ENCODE data around the gene PRKAR2B. TPM values are rescaled to one million over a fixed set of nuclear protein-coding genes. Genes with fewer than 3 reads are reported as not detected.

The PRKAR2B gene
- total and polyA plus RNA-seq, 2 experiments from 2014 or later: 48.8 to 50.6 TPM

- TF ChIP-seq, protein P1, sequence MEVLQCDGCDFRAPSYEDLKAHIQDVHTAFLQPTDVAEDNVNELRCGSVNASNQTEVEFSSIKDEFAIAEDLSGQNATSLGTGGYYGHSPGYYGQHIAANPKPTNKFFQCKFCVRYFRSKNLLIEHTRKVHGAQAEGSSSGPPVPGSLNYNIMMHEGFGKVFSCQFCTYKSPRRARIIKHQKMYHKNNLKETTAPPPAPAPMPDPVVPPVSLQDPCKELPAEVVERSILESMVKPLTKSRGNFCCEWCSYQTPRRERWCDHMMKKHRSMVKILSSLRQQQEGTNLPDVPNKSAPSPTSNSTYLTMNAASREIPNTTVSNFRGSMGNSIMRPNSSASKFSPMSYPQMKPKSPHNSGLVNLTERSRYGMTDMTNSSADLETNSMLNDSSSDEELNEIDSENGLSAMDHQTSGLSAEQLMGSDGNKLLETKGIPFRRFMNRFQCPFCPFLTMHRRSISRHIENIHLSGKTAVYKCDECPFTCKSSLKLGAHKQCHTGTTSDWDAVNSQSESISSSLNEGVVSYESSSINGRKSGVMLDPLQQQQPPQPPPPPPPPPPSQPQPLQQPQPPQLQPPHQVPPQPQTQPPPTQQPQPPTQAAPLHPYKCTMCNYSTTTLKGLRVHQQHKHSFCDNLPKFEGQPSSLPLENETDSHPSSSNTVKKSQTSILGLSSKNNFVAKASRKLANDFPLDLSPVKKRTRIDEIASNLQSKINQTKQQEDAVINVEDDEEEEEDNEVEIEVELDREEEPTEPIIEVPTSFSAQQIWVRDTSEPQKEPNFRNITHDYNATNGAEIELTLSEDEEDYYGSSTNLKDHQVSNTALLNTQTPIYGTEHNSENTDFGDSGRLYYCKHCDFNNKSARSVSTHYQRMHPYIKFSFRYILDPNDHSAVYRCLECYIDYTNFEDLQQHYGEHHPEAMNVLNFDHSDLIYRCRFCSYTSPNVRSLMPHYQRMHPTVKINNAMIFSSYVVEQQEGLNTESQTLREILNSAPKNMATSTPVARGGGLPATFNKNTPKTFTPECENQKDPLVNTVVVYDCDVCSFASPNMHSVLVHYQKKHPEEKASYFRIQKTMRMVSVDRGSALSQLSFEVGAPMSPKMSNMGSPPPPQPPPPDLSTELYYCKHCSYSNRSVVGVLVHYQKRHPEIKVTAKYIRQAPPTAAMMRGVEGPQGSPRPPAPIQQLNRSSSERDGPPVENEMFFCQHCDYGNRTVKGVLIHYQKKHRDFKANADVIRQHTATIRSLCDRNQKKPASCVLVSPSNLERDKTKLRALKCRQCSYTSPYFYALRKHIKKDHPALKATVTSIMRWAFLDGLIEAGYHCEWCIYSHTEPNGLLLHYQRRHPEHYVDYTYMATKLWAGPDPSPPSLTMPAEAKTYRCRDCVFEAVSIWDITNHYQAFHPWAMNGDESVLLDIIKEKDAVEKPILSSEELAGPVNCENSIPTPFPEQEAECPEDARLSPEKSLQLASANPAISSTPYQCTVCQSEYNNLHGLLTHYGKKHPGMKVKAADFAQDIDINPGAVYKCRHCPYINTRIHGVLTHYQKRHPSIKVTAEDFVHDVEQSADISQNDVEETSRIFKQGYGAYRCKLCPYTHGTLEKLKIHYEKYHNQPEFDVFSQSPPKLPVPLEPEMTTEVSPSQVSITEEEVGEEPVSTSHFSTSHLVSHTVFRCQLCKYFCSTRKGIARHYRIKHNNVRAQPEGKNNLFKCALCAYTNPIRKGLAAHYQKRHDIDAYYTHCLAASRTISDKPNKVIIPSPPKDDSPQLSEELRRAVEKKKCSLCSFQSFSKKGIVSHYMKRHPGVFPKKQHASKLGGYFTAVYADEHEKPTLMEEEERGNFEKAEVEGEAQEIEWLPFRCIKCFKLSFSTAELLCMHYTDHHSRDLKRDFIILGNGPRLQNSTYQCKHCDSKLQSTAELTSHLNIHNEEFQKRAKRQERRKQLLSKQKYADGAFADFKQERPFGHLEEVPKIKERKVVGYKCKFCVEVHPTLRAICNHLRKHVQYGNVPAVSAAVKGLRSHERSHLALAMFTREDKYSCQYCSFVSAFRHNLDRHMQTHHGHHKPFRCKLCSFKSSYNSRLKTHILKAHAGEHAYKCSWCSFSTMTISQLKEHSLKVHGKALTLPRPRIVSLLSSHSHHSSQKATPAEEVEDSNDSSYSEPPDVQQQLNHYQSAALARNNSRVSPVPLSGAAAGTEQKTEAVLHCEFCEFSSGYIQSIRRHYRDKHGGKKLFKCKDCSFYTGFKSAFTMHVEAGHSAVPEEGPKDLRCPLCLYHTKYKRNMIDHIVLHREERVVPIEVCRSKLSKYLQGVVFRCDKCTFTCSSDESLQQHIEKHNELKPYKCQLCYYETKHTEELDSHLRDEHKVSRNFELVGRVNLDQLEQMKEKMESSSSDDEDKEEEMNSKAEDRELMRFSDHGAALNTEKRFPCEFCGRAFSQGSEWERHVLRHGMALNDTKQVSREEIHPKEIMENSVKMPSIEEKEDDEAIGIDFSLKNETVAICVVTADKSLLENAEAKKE (CRISPR knock-in tag; IDR thresholded peaks at IDR 0.05): no peak
- TF ChIP-seq EZH2phosphoT487 (IDR thresholded peaks at IDR 0.05; ENCODE audit: unreplicated experiment) (no peak), CREB1 (CRISPR knock-in tag; IDR thresholded peaks at IDR 0.05; ENCODE audit: low read depth) (no peak), CTCF (conservative IDR thresholded peaks at IDR 0.05; ENCODE audit: low read depth in 2 of 2) (no peak), NANOG (IDR thresholded peaks at IDR 0.05; ENCODE audit: borderline replicate concordance) (no peak), JUNB (IDR thresholded peaks at IDR 0.05; ENCODE audit: unreplicated experiment) (no peak), ZNF331 (CRISPR knock-in tag; IDR thresholded peaks at IDR 0.05; ENCODE audit: low read depth) (no peak), ZNF114 (CRISPR knock-in tag; IDR thresholded peaks at IDR 0.05) (no peak)
Observed at GRCh38 chr7:107070710-107071109, 26.2 kb downstream of the PRKAR2B start (continued).

GRCh38 chr7:107071129-107071528 lies 26.6 kb downstream of the PRKAR2B start:
- H3K27ac ChIP-seq (ENCODE audit: low read depth): no peak overlapping the region
- ATAC-seq (no peak), DNase-seq (ENCODE audit: low spot score) (no peak)
- TF ChIP-seq ZNF114 (CRISPR knock-in tag; IDR thresholded peaks at IDR 0.05): no peak
- no peak for TF ChIP-seq EZH2phosphoT487 (IDR thresholded peaks at IDR 0.05; ENCODE audit: unreplicated experiment)
- H3K27me3 ChIP-seq (ENCODE audit: insufficient read depth): no peaks in the 10 kb centered on the region
- H3K4me2 ChIP-seq: no peak overlapping the region
- H3K27me3 Mint-ChIP-seq (ENCODE audit: insufficient read depth, low read depth, poor library complexity): peaks cover 2% of the 10 kb centered on the region
- no peaks in the 10 kb centered on the region for H4K20me1 ChIP-seq (replicated peaks; ENCODE audit: insufficient read depth)
- no peak overlapping the region for H2AFZ ChIP-seq
- H3K4me1 Mint-ChIP-seq: peaks cover 19% of the 10 kb centered on the region
- no peaks in the 10 kb centered on the region for H3K36me3 ChIP-seq (ENCODE audit: insufficient read depth)
- peaks cover 36% of the 10 kb centered on the region for H3K79me2 ChIP-seq (replicated peaks; ENCODE audit: insufficient read depth)
- H3K4me1 ChIP-seq (ENCODE audit: insufficient read depth): peaks cover 18% of the 10 kb centered on the region
- no peaks in the 10 kb centered on the region for H3F3A ChIP-seq (replicated peaks; ENCODE audit: low read depth)
- H3K9me3 Mint-ChIP-seq: no peaks in the 10 kb centered on the region
- no peak overlapping the region for H3K4me3 ChIP-seq
- H3K9me2 ChIP-seq (ENCODE audit: insufficient read depth): no peaks in the 10 kb centered on the region
- H3K36me3 Mint-ChIP-seq (ENCODE audit: low read depth): no peaks in the 10 kb centered on the region; the same call in 2 of the 3 replicates
- no peak overlapping the region for H3K27ac Mint-ChIP-seq
- H3K4me3 Mint-ChIP-seq: no peak overlapping the region

Measured in GM23338 (cell line).